Measurements from ENCODE around the gene SMARCC2. TPM values are rescaled to one million over a fixed set of nuclear protein-coding genes. Genes with fewer than 3 reads are reported as not detected.
A peak's percentile ranks its signal among the peaks of the same experiment; 100 is the strongest.
"Not testable (repeated sequence)": the region's sequence is repeated elsewhere in the genome, so short reads cannot be mapped to it uniquely, and the experiment has no call there.

The SMARCC2 gene
- total RNA-seq, 1 donor from 2014 or later: 196 TPM

DNA sequence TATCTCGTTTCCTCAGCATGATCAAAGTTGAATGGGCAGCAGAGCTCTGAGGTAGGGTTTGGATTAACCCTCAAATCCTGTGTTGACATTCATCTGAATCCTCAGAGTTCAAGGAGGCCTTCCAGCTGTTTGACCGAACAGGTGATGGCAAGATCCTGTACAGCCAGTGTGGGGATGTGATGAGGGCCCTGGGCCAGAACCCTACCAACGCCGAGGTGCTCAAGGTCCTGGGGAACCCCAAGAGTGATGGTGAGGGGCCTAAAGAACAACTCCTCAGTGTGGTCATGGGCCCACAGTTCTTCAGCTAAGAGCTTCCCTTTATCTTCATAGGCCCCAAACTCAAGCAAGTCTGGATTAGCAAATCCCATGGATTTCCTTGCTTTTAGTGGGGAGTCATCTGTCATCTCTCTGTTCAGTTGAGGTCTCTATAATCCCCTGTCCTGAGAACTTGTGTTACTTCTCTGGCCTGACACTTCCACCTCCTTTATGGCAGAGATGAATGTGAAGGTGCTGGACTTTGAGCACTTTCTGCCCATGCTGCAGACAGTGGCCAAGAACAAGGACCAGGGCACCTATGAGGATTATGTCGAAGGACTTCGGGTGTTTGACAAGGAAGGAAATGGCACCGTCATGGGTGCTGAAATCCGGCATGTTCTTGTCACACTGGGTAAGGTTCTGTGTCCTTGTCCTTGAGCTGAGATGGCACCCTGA lies 29.6 kb downstream of the SMARCC2 start:
- DNase-seq: no peak
- Mint-ChIP-seq H3K4me3 (ENCODE audit: unreplicated experiment) (peak overlapping the region; percentile 95), H3K27ac (ENCODE audit: unreplicated experiment) (peak overlapping the region; percentile 98), H3K4me1 (ENCODE audit: low read depth, unreplicated experiment) (peaks cover 20% of the 10 kb centered on the region), H3K9me3 (ENCODE audit: unreplicated experiment) (peaks cover 27% of the 10 kb centered on the region), H3K27me3 (ENCODE audit: unreplicated experiment) (peaks cover 42% of the 10 kb centered on the region), H3K36me3 (ENCODE audit: unreplicated experiment) (peaks cover 5% of the 10 kb centered on the region)
- TF ChIP-seq CTCF (IDR thresholded peaks at IDR 0.05; ENCODE audit: partially characterized antibody, unreplicated experiment): no peak

- Mint-ChIP-seq H3K36me3 (ENCODE audit: unreplicated experiment) (peaks cover 5% of the 10 kb centered on the region), H3K27me3 (ENCODE audit: unreplicated experiment) (peaks cover 42% of the 10 kb centered on the region), H3K4me1 (ENCODE audit: low read depth, unreplicated experiment) (peaks cover 20% of the 10 kb centered on the region), H3K27ac (ENCODE audit: unreplicated experiment) (peak overlapping the region; percentile 98), H3K4me3 (ENCODE audit: unreplicated experiment) (peak overlapping the region; percentile 95), H3K9me3 (ENCODE audit: unreplicated experiment) (peaks cover 25% of the 10 kb centered on the region)
- peak; percentile 55 for DNase-seq
- TF ChIP-seq CTCF (IDR thresholded peaks at IDR 0.05; ENCODE audit: partially characterized antibody, unreplicated experiment): no peak
Measured at GRCh38 chr12:56158926-56159461, 30.3 kb downstream of the SMARCC2 start.

DNA sequence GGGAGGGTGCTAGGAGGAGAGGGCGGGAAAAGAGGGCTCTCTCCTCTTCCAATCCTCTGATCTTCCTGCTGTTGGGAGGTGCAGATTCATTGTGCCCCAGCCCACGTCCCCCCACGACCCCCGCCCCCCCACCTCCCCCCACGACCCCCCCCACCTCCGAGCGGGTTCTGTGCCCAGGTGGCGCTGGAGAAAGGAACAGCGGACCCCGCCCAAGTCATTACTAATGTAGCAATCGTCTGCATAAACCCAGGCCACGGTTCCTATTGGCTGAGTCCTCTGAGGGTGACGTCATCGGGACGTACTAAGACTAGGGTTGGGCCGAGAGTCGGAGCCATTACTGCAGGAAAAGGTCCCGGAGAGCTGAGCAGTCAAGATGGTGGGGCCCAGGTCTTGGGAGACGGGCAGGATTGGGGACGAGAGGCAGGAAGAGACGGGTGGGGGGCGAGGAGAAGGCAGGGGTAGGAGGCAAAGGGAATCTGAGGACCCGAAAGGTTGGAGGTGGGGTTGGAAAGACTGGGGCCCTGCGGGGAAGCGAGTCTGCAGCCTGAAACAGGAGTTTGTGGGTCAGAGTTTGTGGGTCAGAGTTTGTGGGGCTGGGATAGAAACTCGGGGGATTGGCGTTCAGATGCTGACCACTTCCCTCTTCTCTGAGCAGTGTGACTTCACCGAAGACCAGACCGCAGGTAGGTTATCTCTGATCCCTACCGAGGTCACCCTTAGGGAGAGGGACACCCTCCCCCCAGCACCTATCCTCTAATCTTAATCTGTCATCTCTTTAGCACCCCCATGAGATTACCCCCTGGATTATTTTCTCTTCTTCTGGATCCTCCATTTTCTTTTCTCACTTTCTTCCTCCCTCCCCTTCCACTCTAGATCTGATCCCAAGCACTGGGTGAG lies 31.0 kb downstream of the SMARCC2 start, which contains the start of gene MYL6:
Gene MYL6 (plus strand): TSS at position 331 of the 897 bp plus-strand sequence. CDS start 43 bp downstream, at position 374.
- Mint-ChIP-seq H3K9me3 (ENCODE audit: unreplicated experiment) (peaks cover 25% of the 10 kb centered on the region), H3K36me3 (ENCODE audit: unreplicated experiment) (peaks cover 5% of the 10 kb centered on the region), H3K4me3 (ENCODE audit: unreplicated experiment) (peak within 1 kb of the TSS; percentile 95), H3K27ac (ENCODE audit: unreplicated experiment) (peak within 1 kb of the TSS; percentile 98), H3K27me3 (ENCODE audit: unreplicated experiment) (peaks cover 38% of the 10 kb centered on the region), H3K4me1 (ENCODE audit: low read depth, unreplicated experiment) (peaks cover 23% of the 10 kb centered on the region)
- DNase-seq: peak; percentile 87
- TF ChIP-seq CTCF (IDR thresholded peaks at IDR 0.05; ENCODE audit: partially characterized antibody, unreplicated experiment): no peak

GRCh38 chr12:56157201-56158028 lies 31.9 kb downstream of the SMARCC2 start:
- DNase-seq: peak; percentile 63
- H3K9me3 Mint-ChIP-seq (ENCODE audit: unreplicated experiment): peaks cover 24% of the 10 kb centered on the region
- peaks cover 40% of the 10 kb centered on the region for H3K27me3 Mint-ChIP-seq (ENCODE audit: unreplicated experiment)
- TF ChIP-seq CTCF (IDR thresholded peaks at IDR 0.05; ENCODE audit: partially characterized antibody, unreplicated experiment): peak; percentile 53
- peak overlapping the region; percentile 98 for H3K27ac Mint-ChIP-seq (ENCODE audit: unreplicated experiment)
- peaks cover 5% of the 10 kb centered on the region for H3K36me3 Mint-ChIP-seq (ENCODE audit: unreplicated experiment)
- peaks cover 24% of the 10 kb centered on the region for H3K4me1 Mint-ChIP-seq (ENCODE audit: low read depth, unreplicated experiment)
- peak overlapping the region; percentile 88 for H3K4me3 Mint-ChIP-seq (ENCODE audit: unreplicated experiment)

- peak overlapping the region; percentile 98 for H3K27ac Mint-ChIP-seq (ENCODE audit: unreplicated experiment)
- DNase-seq; H3K36me3 Mint-ChIP-seq (ENCODE audit: unreplicated experiment): not testable (repeated sequence)
- peaks cover 22% of the 10 kb centered on the region for H3K9me3 Mint-ChIP-seq (ENCODE audit: unreplicated experiment)
- peak overlapping the region; percentile 88 for H3K4me3 Mint-ChIP-seq (ENCODE audit: unreplicated experiment)
- peaks cover 22% of the 10 kb centered on the region for H3K4me1 Mint-ChIP-seq (ENCODE audit: low read depth, unreplicated experiment)
- H3K27me3 Mint-ChIP-seq (ENCODE audit: unreplicated experiment): peaks cover 39% of the 10 kb centered on the region
Measured at GRCh38 chr12:56156464-56157200, 32.7 kb downstream of the SMARCC2 start.
